NCI-H187 (cell line): ENCODE measurements around the gene TOPORS.
"Not testable (repeated sequence)": the region's sequence is repeated elsewhere in the genome, so short reads cannot be mapped to it uniquely, and the experiment has no call there.

Source experiments
- DNase-seq, 2 experiments: peaks; one replicate each; lab custom pipeline; 2025; lab: John Stamatoyannopoulos, UW

The TOPORS gene

GRCh38 chr9:32552172-32552872 is at the start of gene TOPORS, which contains the start of gene SMIM27:
TOPORS (minus strand) TSS chr9:32552586; CDS start chr9:32552436, 150 bp downstream.
SMIM27 (plus strand) TSS chr9:32552327; CDS start chr9:32552435, 108 bp downstream.
- DNase-seq, result peak; percentile 51 to 77

GRCh38 chr9:32599021-32599420 is 46.6 kb upstream of the TOPORS start:
- not testable (repeated sequence) for DNase-seq

- no peak for DNase-seq
These were observed 44.5 kb upstream of the TOPORS start for GRCh38 chr9:32596936-32597335.

- DNase-seq, result no peak
These were observed 43.9 kb upstream of the TOPORS start for GRCh38 chr9:32596096-32596865.

GRCh38 chr9:32590898-32591297 is 38.5 kb upstream of the TOPORS start:
- DNase-seq, result no peak

GRCh38 chr9:32590476-32590875 is 38.1 kb upstream of the TOPORS start:
- DNase-seq, result no peak

- DNase-seq, result no peak
These were observed 36.8 kb upstream of the TOPORS start for GRCh38 chr9:32589083-32589723.

GRCh38 chr9:32587901-32588300 is 35.5 kb upstream of the TOPORS start:
- DNase-seq, result no peak

GRCh38 chr9:32584784-32585183 is 32.4 kb upstream of the TOPORS start:
- no peak for DNase-seq

GRCh38 chr9:32581512-32582143 is 29.2 kb upstream of the TOPORS start:
- DNase-seq, result no peak

- no peak for DNase-seq
These were observed 28.4 kb upstream of the TOPORS start for GRCh38 chr9:32580631-32581300.

- DNase-seq, result no peak
These were observed 27.4 kb upstream of the TOPORS start for GRCh38 chr9:32579706-32580331.

GRCh38 chr9:32578976-32579375 is 26.6 kb upstream of the TOPORS start:
- no peak for DNase-seq

GRCh38 chr9:32577316-32577715 is 24.9 kb upstream of the TOPORS start:
- no peak for DNase-seq

- no peak for DNase-seq
These were observed 22.5 kb upstream of the TOPORS start for GRCh38 chr9:32574858-32575257.

GRCh38 chr9:32573821-32574220 is 21.4 kb upstream of the TOPORS start:
- DNase-seq, result no peak

- DNase-seq, result peak; percentile 46 to 71
These were observed 20.6 kb upstream of the TOPORS start, which contains the start of gene NDUFB6 for GRCh38 chr9:32572900-32573523. NDUFB6 (minus strand) TSS chr9:32573159; CDS start chr9:32573060, 99 bp downstream.

- peak in 1 of 2 experiments; percentile 7 for DNase-seq
These were observed 19.8 kb upstream of the TOPORS start for GRCh38 chr9:32571969-32572899.

- no peak for DNase-seq
These were observed 17.9 kb upstream of the TOPORS start for GRCh38 chr9:32570262-32570661.
